HL-60/S4 treated with phorbol 12-myristate 13-acetate at 8.2 ng/mL for 4 days and 3 days (cell line): ENCODE measurements around the gene UBE2D4.
"Not testable (repeated sequence)": the region's sequence is repeated elsewhere in the genome, so short reads cannot be mapped to it uniquely, and the experiment has no call there.

ENCODE experiments used
- in situ Hi-C: fragments of 300-500 bp; cut with MboI; formaldehyde crosslinking; loops from 2 replicates; pipeline ENCODE4 v1.15.0; 2022; ENCODE audit warnings: low sequenced_read_pairs

The UBE2D4 gene

GRCh38 chr7:43960933-43961332 lies 34.7 kb downstream of the UBE2D4 start:
- in situ Hi-C loops, result no loop called here

- in situ Hi-C loops, result not testable (repeated sequence)
These were observed 40.2 kb downstream of the UBE2D4 start for GRCh38 chr7:43966392-43966791.

GRCh38 chr7:43968172-43969040 lies 42.2 kb downstream of the UBE2D4 start:
- in situ Hi-C loops, result not testable (repeated sequence)

- in situ Hi-C loops, result not testable (repeated sequence)
These were observed 43.4 kb downstream of the UBE2D4 start for GRCh38 chr7:43969586-43969985.

GRCh38 chr7:43970698-43971097 lies 44.5 kb downstream of the UBE2D4 start:
- in situ Hi-C loops, result not testable (repeated sequence)

- in situ Hi-C loops, result not testable (repeated sequence)
These were observed 47.9 kb downstream of the UBE2D4 start for GRCh38 chr7:43974033-43974573.

- in situ Hi-C loops, result not testable (repeated sequence)
These were observed 48.7 kb downstream of the UBE2D4 start for GRCh38 chr7:43974725-43975482.

GRCh38 chr7:43977525-43977924 lies 51.3 kb downstream of the UBE2D4 start:
- in situ Hi-C loops, result no loop called here

GRCh38 chr7:43978102-43978501 lies 51.9 kb downstream of the UBE2D4 start:
- in situ Hi-C loops, result not testable (repeated sequence)

GRCh38 chr7:43982848-43983247 lies 56.6 kb downstream of the UBE2D4 start:
- in situ Hi-C loops, result not testable (repeated sequence)

- in situ Hi-C loops, result not testable (repeated sequence)
These were observed 57.5 kb downstream of the UBE2D4 start for GRCh38 chr7:43983736-43984135.

- in situ Hi-C loops, result not testable (repeated sequence)
These were observed 59.9 kb downstream of the UBE2D4 start for GRCh38 chr7:43985904-43986864.

- in situ Hi-C loops, result not testable (repeated sequence)
These were observed 61.2 kb downstream of the UBE2D4 start for GRCh38 chr7:43987476-43987875.

- in situ Hi-C loops, result not testable (repeated sequence)
These were observed 63.9 kb downstream of the UBE2D4 start for GRCh38 chr7:43990011-43990585.

GRCh38 chr7:43990829-43991228 lies 64.6 kb downstream of the UBE2D4 start:
- in situ Hi-C loops, result not testable (repeated sequence)

- in situ Hi-C loops, result not testable (repeated sequence)
These were observed 66.7 kb downstream of the UBE2D4 start for GRCh38 chr7:43992896-43993295.

- in situ Hi-C loops, result not testable (repeated sequence)
These were observed 68.4 kb downstream of the UBE2D4 start for GRCh38 chr7:43994681-43995080.

GRCh38 chr7:43997532-43997931 lies 71.3 kb downstream of the UBE2D4 start, which contains the start of gene SPDYE1:
TSS of gene SPDYE1 (plus strand) at chr7:43997897. CDS start at chr7:43999950, 2,053 bp downstream.
- in situ Hi-C loops, result not testable (repeated sequence)
